Measurements from ENCODE around the gene RUNX2.
A peak's percentile ranks its signal among the peaks of the same experiment; 100 is the strongest.

Gene RUNX2

GRCh38 chr6:45633272-45633908 lies 305.3 kb downstream of the RUNX2 start:
- peak; percentile 5 for DNase-seq

GRCh38 chr6:45634231-45634630 lies 306.1 kb downstream of the RUNX2 start:
- no peak for DNase-seq

- no peak for DNase-seq
These were observed 307.2 kb downstream of the RUNX2 start for GRCh38 chr6:45635284-45635867.

- no peak for DNase-seq
These were observed 308.9 kb downstream of the RUNX2 start for GRCh38 chr6:45637056-45637455.

- no peak for DNase-seq
These were observed 309.6 kb downstream of the RUNX2 start for GRCh38 chr6:45637611-45638257.

- no peak for DNase-seq
These were observed 312.0 kb downstream of the RUNX2 start for GRCh38 chr6:45640081-45640491.

GRCh38 chr6:45640811-45641210 lies 312.7 kb downstream of the RUNX2 start:
- no peak for DNase-seq

- DNase-seq = no peak
These were observed 314.4 kb downstream of the RUNX2 start for GRCh38 chr6:45642331-45643125.

GRCh38 chr6:45643126-45643525 lies 315.0 kb downstream of the RUNX2 start:
- DNase-seq = no peak

GRCh38 chr6:45644720-45645119 lies 316.6 kb downstream of the RUNX2 start:
- DNase-seq = no peak

GRCh38 chr6:45645302-45645701 lies 317.2 kb downstream of the RUNX2 start:
- no peak for DNase-seq

GRCh38 chr6:45647341-45648261 lies 319.5 kb downstream of the RUNX2 start:
- DNase-seq = no peak

GRCh38 chr6:45648262-45648620 lies 320.1 kb downstream of the RUNX2 start:
- no peak for DNase-seq

GRCh38 chr6:45650524-45651135 lies 322.5 kb downstream of the RUNX2 start:
- DNase-seq = no peak

GRCh38 chr6:45651301-45651700 lies 323.2 kb downstream of the RUNX2 start:
- no peak for DNase-seq

- no peak for DNase-seq
These were observed 324.3 kb downstream of the RUNX2 start for GRCh38 chr6:45652416-45652815.

- DNase-seq = no peak
These were observed 325.2 kb downstream of the RUNX2 start for GRCh38 chr6:45653117-45653883.

- no peak for DNase-seq
These were observed 326.5 kb downstream of the RUNX2 start for GRCh38 chr6:45654673-45655072.

- DNase-seq = no peak
These were observed 327.8 kb downstream of the RUNX2 start for GRCh38 chr6:45655745-45656476.

- DNase-seq = no peak
These were observed 329.1 kb downstream of the RUNX2 start for GRCh38 chr6:45657226-45657625.

- DNase-seq = no peak
These were observed 330.3 kb downstream of the RUNX2 start for GRCh38 chr6:45658400-45658799.

Measured in CD4-positive, alpha-beta T cell treated with Interleukin-12 subunit alpha and Interleukin-12 subunit beta, for 1 hour (primary cell).